Measurements from ENCODE around the gene LIN28B.

- no peak for TF ChIP-seq CTCF (IDR thresholded peaks at IDR 0.05)
- no peak for TF ChIP-seq POLR2A (IDR thresholded peaks at IDR 0.05)
Observed at GRCh38 chr6:105014448-105014847, 57.5 kb downstream of the LIN28B start.
